Amniotic stem cell (primary cell): ENCODE results near the gene ACOT13.
"Not testable (repeated sequence)": the region's sequence is repeated elsewhere in the genome, so short reads cannot be mapped to it uniquely, and the experiment has no call there.

ENCODE experiments used
- DNase-seq: peaks from one replicate; lab custom pipeline; 2025; lab: John Stamatoyannopoulos, UW

The ACOT13 gene

GRCh38 chr6:24662236-24662635, 4.6 kb upstream of the ACOT13 start:
- DNase-seq: no peak

GRCh38 chr6:24663189-24663588, 3.7 kb upstream of the ACOT13 start:
- DNase-seq: no peak

GRCh38 chr6:24664046-24664987, 2.6 kb upstream of the ACOT13 start:
- DNase-seq: no peak

GRCh38 chr6:24666097-24666640, 708 bp upstream of the ACOT13 start:
- DNase-seq: no peak

- DNase-seq: no peak
Measured at GRCh38 chr6:24667378-24667803, 514 bp downstream of the ACOT13 start.

DNA sequence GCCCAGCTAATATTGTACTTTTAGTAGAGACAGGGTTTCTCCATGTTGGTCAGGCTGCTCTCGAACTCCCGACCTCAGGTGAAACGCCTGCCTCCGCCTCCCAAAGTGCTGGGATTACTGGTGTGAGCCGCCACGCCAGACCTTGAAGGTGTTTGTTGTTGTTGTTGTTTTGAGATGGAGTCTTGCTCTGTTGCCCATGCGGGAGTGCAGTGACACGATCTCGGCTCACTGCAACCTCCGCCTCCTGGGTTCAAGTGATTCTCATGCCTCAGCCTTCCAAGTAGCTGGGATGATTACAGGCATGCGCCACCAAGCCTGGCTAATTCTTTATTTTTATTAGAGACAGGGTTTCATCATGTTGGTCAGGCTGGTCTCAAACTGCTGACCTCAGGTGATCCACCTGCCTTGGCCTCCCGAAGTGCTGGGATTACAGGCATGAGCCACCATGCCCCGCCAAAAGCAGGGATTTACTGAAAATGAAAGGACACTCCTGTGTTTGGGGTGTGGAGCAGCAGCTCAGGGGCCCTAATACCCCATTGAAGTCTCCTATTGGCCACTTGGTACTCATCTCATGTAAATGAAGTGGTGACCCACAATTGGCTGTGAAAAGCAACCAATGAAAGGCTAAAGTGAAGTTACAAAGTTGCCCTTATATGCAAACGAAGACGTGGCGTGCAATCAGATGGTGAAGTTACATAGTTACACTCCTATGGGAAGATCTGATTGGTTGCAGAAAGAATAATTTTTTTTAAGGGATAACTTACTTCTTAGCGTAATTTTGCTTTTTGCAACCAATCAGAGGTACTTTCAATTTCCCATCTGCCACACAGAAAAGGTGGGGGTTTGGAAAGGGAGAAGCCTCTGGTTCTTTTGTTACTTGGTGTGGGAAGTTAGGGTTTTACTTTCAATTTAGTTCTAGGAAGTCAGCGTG, 1.5 kb downstream of the ACOT13 start:
- not testable (repeated sequence) for DNase-seq

GRCh38 chr6:24668997-24669361, 2.1 kb downstream of the ACOT13 start:
- DNase-seq: no peak

GRCh38 chr6:24670492-24670891, 3.6 kb downstream of the ACOT13 start:
- DNase-seq: not testable (repeated sequence)

GRCh38 chr6:24671077-24671476, 4.2 kb downstream of the ACOT13 start:
- DNase-seq: not testable (repeated sequence)

DNA sequence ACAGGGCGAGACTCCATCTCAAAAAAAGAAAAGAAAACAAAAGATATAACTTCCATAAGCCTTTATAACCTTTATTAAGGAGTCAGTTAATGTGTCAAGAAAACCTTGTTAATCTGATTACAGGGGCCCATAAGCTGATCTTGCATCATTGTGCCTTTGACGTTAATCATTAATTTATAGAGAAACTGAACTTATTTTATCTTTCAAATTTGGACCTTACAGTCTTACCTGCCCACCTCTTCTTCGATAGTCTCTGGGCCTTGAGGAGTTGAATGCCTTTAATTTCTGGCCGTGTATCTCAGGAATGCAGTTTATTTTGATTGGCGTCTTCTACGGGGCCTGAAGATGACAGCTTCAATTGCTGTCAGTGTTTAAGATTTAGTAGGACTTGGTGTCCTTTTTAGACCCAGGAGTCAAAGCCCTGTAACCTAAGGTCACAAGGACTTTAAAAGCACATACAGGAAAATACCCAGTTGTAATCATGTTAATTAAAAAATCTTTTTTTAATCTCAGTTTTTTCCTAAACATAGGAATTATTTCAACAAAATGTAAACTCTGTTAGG, 5.8 kb downstream of the ACOT13 start:
- DNase-seq: no peak

DNA sequence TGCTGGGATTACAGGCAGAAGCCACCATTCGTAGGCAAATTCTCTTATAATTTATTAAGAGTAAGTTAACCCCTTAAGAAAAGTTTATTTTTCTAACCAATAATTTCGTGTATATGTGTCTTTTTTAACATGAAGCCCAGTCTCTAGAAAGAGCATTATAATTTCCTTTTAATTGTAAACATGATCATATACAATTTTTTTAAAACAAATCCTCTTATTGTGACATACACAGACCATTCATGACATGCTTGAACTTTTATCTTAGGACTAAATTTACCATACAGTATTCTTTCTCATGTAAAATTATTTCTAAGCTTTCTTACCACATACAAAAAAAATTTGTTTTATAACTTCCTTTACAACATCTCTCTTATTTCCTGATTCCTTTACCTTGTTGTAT, 6.7 kb downstream of the ACOT13 start:
- no peak for DNase-seq

DNA sequence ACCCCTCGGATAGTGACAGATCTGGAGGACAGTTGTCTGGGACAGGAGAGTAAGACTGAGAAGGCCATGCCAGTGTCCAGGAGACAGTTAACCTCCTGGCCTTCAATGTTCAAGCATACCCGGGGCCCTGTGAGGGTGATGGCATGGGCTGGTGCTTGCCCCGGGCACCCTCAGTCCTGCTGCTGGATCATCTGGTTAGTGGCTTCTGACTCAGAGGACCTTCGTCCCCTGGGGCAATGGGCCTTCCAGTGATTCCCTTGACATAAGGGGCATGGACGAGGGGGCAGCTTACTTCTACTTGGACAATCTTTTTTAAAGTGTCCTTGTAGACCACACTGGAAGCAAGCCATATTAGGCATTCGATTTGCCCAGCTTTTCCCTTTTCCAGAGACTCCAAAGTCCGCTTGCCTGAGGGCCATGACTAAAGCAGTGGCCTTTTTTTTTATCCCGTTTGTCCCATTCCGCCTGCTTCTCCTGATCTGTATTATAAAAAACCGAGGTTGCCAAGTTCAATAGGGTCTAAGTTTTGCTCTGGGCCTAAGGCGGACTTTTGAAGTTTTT, 12.0 kb downstream of the ACOT13 start:
- not testable (repeated sequence) for DNase-seq

DNA sequence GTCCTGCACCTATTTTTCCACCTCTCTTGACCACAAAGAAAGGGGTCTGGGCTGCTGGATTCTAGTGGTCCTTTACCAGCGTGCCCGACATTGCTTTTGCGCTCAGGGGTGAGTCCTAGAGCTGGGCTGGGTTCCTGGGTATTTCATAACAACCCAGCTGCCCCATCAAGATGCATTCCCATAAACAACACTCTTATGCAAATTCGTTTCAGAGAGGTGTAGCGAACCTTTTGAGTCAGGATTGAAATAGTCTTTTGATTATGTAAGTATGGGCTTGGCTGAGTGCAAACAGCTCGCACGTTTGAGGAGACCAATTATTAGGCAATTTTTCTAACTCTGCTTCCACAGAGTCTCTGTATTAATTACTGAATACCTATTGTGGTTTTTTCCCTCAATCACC, 13.7 kb downstream of the ACOT13 start:
- DNase-seq: no peak

- no peak for DNase-seq
Measured at GRCh38 chr6:24683297-24684296, 16.7 kb downstream of the ACOT13 start.

GRCh38 chr6:24686408-24686807, 19.5 kb downstream of the ACOT13 start:
- DNase-seq: no peak

GRCh38 chr6:24686946-24687345, 20.1 kb downstream of the ACOT13 start:
- DNase-seq: no peak

DNA sequence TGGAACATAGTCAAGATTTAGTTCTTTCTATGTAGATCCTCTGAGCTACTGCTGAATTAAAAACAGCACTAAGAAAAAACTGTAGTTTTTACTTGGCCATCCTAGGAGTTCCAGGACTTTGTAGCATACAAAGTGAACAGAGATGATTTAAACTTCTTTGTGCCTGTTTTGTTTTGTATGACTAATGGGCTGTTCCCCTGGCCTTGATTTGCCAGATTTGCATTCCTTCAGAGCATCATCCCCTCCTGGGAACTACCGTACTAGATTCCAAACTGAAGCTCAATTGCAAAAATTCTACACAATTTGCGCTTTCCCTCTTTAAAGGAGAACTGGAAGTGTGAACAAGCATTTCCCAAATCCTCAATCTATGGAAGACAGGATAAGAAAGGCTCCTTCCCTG, 23.1 kb downstream of the ACOT13 start:
- no peak for DNase-seq

DNA sequence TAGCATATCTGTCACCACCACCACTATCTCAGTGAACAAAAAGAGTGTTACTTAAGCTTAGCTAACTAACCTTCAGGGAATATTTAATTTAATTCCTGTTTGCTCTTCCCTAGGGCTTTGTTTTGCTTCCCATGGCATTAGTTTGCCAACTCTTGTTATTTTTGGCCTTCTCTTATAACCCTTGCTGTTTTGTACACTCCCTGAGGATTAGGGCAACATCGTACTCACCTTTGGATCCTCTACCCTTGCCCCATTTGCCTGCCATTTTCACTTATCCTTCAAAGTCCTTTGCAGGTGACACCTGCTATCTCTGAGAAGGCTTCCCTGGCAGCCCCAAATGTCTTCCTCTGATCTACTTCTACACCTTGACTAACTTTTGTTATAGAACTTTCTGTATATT, 23.7 kb downstream of the ACOT13 start:
- DNase-seq: no peak

GRCh38 chr6:24691550-24691949, 24.7 kb downstream of the ACOT13 start:
- DNase-seq: no peak

DNA sequence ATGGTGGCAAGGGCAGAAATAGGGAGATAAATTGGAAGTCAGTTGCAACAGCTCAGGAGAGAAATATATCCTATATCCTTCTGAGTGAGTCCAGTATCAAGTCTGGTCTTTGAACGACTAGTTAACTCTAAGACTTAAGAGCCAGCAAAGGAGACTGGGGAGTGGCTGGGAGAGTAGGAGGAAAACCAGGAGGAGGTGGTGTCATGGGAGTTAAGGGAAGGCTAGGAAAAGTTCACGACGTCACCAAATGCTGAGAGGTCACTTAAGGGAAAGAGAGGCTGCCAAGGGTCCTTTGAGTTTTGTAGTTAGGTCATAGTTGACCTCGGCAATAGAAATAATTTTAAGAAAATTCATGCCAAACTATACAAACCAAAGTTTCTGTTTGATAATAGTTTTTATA, 25.1 kb downstream of the ACOT13 start:
- no peak for DNase-seq

GRCh38 chr6:24692415-24692814, 25.5 kb downstream of the ACOT13 start:
- no peak for DNase-seq
